ENCODE results near the gene C13orf42. TPM values are rescaled to one million over a fixed set of nuclear protein-coding genes. Genes with fewer than 3 reads are reported as not detected.

The C13orf42 gene
- polyA plus RNA-seq, 2 of the 4 experiments (the other 2 are of a cell fraction) = not detected

- Histone ChIP-seq H3K4me2 (no peak overlapping the region), H3K4me3 (no peak overlapping the region), H3K27ac (no peak overlapping the region), H3K9me3 (no peaks in the 10 kb centered on the region), H3K4me1 (no peaks in the 10 kb centered on the region)
- DNase-seq (ENCODE audit: low read depth in 1 of 2, low spot score in 1 of 2) (peak in 1 of 2 experiments; percentile 40), ATAC-seq (peak; percentile 70 to 81), FAIRE-seq (no peak)
- peak; percentile 61 to 65 for TF ChIP-seq RAD21 (conservative IDR thresholded peaks at IDR 0.05 in 1 of 2, IDR thresholded peaks at IDR 0.05 in 1 of 2)
- peak; percentile 44; the same call in 1 of the 3 replicates for TF ChIP-seq SMC3 (IDR thresholded peaks at IDR 0.05)
- peak; percentile 48 for TF ChIP-seq CTCF (IDR thresholded peaks at IDR 0.05)
- TF ChIP-seq POLR2A (IDR thresholded peaks at IDR 0.05; ENCODE audit: low read length) = no peak
- TF ChIP-seq EHF (CRISPR knock-in tag; IDR thresholded peaks at IDR 0.05) = no peak
- ChIA-PET POLR2A (interaction anchor here (1.1 kb wide), 1 partner anchor 648 kb away, joined by 3 read pairs; no protein-coding TSS in a partner anchor), CTCF (interaction anchor here (0.6 to 8.3 kb wide), 18 partner anchors 9 to 1806 kb away, joined by 3 to 76 read pairs (median 3); no protein-coding TSS in a partner anchor)
- WGBS (ENCODE audit: missing lambda C conversion rate) = 20% methylated on average over 4 of the region's 4 CpGs
These were observed 38.0 kb upstream of the C13orf42 start for GRCh38 chr13:51148952-51149573.

GRCh38 chr13:51148223-51148951, 37.3 kb upstream of the C13orf42 start:
- peak in 1 of 2 experiments; percentile 55; a peak in 3 of 6 replicates for ATAC-seq
- TF ChIP-seq HEYL (CRISPR knock-in tag; IDR thresholded peaks at IDR 0.05) = no peak
- TF ChIP-seq POLR2A (IDR thresholded peaks at IDR 0.05; ENCODE audit: low read length) = no peak
- TF ChIP-seq CHD4 (IDR thresholded peaks at IDR 0.05; ENCODE audit: borderline replicate concordance) = no peak
- TF ChIP-seq ELK1 (IDR thresholded peaks at IDR 0.05; ENCODE audit: low read depth, low read length) = no peak
- H3K9me3 ChIP-seq = no peaks in the 10 kb centered on the region
- WGBS (ENCODE audit: missing lambda C conversion rate) = 58% methylated on average over 9 of the region's 18 CpGs
- DNase-seq (ENCODE audit: low read depth in 1 of 2, low spot score in 1 of 2) = no peak
- ChIA-PET POLR2A (interaction anchor here (1.1 kb wide), 1 partner anchor 649 kb away, joined by 3 read pairs; no protein-coding TSS in a partner anchor), CTCF (interaction anchor here (0.7 to 8.3 kb wide), 15 partner anchors 8 to 981 kb away, joined by 3 to 76 read pairs (median 3); no protein-coding TSS in a partner anchor)
- no peaks in the 10 kb centered on the region for H3K4me1 ChIP-seq
- H3K4me2 ChIP-seq = no peak overlapping the region
- H3K27ac ChIP-seq = no peak overlapping the region
- H3K4me3 ChIP-seq = no peak overlapping the region
- no peak for FAIRE-seq

- FAIRE-seq (no peak), ATAC-seq (no peak), DNase-seq (ENCODE audit: low read depth in 1 of 2, low spot score in 1 of 2) (no peak)
- H3K4me2 ChIP-seq = no peak overlapping the region
- no peak for TF ChIP-seq HEYL (CRISPR knock-in tag; IDR thresholded peaks at IDR 0.05)
- TF ChIP-seq ATOH8 (CRISPR knock-in tag; IDR thresholded peaks at IDR 0.05; ENCODE audit: low read depth) = no peak
- TF ChIP-seq EP300 (IDR thresholded peaks at IDR 0.05) = no peak
- no peak for TF ChIP-seq RFX5 (IDR thresholded peaks at IDR 0.05)
- no peak for TF ChIP-seq CHD4 (IDR thresholded peaks at IDR 0.05; ENCODE audit: borderline replicate concordance)
- TF ChIP-seq KDM1A (IDR thresholded peaks at IDR 0.05; ENCODE audit: low read depth) = no peak
- TF ChIP-seq HDAC2 (IDR thresholded peaks at IDR 0.05) = no peak
- no peak for TF ChIP-seq ZSCAN20 (CRISPR knock-in tag; IDR thresholded peaks at IDR 0.05)
- TF ChIP-seq CEBPB (IDR thresholded peaks at IDR 0.05) = no peak
- no peak for TF ChIP-seq HOXB13 (CRISPR knock-in tag; IDR thresholded peaks at IDR 0.05; ENCODE audit: low read depth)
- TF ChIP-seq GATA3 (IDR thresholded peaks at IDR 0.05; ENCODE audit: borderline replicate concordance) = no peak
- TF ChIP-seq FOSB (CRISPR knock-in tag; IDR thresholded peaks at IDR 0.05) = no peak
- TF ChIP-seq PBX3 (IDR thresholded peaks at IDR 0.05) = no peak
- ChIA-PET CTCF (interaction anchor here (1.6 to 8.3 kb wide), 2 partner anchors 139 to 143 kb away, joined by 4 to 76 read pairs; no protein-coding TSS in a partner anchor), POLR2A (no interaction called here)
- H3K27ac ChIP-seq = no peak overlapping the region
- 21% methylated on average over 7 of the region's 7 CpGs for WGBS (ENCODE audit: missing lambda C conversion rate)
- no peaks in the 10 kb centered on the region for H3K4me1 ChIP-seq
- H3K9me3 ChIP-seq = no peaks in the 10 kb centered on the region
- no peak overlapping the region for H3K4me3 ChIP-seq
These were observed 36.7 kb upstream of the C13orf42 start for GRCh38 chr13:51147732-51148131.
